ENCODE results near the gene CALD1.

DNA sequence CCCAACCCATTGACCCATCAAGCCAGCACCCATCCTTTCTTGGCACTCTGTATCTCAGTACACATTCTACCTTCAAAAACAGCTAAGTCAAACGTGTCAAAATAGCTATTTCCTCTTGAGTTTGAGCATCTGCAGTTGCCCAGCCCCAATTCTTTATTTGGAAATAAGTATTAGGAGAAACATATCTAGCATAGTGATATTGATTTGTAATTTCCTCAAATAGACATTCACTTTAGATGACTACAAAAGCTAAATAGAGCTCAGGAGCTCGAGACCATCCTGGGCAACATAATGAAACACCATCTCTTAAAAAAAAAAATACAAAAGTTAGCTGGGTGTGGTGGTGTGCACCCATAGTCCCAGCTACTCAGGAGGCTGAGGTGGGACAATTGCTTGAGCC, 147.6 kb downstream of the CALD1 start:
- no peak for TF ChIP-seq CTCF (conservative IDR thresholded peaks at IDR 0.05; ENCODE audit: low read length)
- TF ChIP-seq EZH2phosphoT487 (IDR thresholded peaks at IDR 0.05; ENCODE audit: borderline replicate concordance): no peak

Data from Loucy (cell line).